Stimulated activated CD4-positive, alpha-beta T cell treated with anti-CD3 and anti-CD28 coated beads, TNF-alpha, amount 100 ng/mL, for 4 hours (primary cell): ENCODE measurements around the gene DCST1.

Experiments
- DNase-seq, 3 experiments: peaks; one replicate each; pipeline ENCODE4 v3.0.0-alpha.2; 2020; ENCODE audit warnings: low read depth in 3 of 3

Gene DCST1

DNA sequence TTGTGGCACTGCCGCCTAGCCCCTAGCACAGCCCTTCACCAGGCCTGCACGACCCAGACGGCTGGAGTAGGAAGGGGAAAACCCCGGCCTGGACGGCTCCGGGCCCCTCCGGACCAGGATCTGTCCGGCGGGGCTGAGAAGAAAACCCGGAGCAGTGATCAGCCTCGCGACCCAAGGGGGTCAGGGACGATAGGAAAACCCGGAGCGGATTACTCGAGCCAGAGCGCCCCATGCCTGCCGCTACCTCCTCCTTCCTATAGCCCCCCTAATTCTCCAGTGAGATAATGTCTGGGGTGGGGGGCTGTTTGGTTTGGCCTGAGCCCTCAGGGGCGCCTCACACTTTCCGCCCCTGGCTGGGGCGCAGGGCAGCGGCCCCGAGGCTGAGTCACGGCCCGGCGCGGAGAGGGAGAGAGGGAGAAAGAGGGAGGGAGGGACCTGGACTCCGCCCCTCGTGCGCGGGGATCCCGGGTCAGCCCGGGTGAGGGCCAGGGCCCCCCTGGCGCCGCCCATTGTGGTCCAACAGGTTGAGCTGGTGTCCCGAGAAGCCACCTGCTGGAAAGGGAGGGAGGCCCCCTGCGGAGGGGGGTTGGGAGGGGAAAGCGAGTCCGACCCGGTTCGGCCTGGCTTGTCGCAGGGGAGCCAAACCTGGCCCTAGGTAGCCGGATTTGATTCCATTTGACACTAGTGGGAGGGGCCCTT lies 32.7 kb upstream of the DCST1 start:
- DNase-seq = peak in 2 of 3 experiments; percentile 58 to 69

DNA sequence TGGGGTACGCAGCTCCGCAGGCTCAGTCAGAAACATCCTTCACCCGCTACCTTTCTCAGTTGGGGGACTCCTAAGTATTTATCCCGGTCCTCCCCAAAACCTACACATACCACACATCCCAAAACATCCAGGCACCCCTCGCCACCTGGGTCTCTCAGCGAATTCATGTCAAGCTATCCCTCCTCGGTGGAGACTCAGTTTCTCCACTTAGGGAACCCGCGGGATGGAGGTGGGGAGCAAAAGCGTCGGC lies 32.3 kb upstream of the DCST1 start:
- no peak for DNase-seq

DNA sequence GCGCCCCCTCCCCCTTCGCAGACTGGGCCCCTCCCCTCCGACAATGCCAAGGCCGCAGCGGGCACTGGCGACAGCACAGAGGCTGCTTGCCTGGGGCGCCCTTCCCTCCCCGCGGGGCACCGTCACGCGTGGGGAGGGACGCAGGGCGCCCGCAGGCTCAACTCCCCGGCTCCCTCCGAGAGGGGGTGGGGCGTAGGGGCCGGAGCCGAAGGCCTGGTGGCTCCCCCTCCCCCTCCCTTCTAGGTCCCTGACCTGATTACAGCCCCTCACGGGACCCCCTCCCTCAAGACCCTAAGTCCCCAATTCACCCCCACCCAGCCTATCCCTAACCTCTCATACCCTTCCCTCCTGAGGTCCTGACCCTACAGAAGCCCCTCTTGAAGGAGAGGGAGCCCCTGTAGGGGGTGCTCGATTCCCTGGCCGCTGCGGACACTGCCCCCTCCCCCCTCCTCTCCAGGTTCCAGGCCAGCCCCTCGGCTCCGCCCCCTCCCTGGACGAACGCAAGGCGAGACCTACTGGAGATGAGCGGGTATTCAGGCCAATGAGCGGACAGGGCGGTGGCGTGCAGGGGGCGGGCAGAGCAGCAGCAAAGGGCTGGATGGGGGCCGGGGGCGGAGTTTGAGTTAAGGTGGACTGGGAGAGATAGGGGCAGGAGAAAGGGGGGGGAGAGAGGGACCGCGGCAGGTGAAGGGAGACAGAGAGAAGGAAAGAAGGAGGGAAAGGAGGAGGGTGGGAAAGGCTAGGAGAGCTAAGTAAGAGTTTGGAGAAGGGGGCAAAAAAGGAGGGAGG lies 31.8 kb upstream of the DCST1 start:
- DNase-seq = peak; percentile 96 to 97 (median 97)

DNA sequence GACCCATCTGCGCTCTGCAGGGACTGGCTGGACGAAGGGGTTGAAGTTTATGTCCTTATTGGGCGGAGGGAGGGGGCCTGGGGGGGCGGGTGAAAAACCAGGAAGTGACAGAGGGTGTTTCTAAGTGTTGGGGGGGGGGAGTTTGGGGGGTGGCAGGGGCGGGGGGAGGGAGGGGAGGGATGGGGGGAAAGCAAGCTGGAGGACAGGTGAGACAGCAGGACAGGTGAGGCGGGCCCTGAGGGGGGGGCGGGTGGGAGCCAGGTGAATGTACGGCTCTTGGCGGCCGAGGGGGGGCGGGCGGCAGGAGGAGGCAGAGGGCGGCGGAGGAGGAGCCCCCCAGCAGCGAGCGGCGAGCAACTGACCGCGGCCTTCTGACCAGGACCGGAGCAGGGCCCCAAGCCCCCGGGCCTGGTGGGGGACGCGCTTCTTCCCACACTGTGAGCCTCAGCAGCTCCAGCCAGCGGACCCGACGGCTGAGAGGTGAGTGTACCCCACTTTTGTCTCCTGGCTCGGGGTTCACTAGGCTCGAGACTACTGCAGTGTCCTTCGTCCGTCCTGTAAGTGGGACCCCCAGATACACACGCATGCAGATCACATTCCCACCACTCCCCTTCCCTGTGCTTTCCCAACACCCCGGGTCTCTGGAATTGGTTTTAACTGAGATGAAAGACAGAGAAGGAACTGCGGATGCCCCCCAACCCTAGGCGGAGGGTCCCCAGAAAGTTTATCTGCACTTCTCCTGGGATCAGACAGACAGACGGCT lies 31.0 kb upstream of the DCST1 start, which contains the start of gene ZBTB7B:
Gene ZBTB7B, plus strand, starts transcription at position 339 of the 763 bp plus-strand sequence. CDS start 11,859 bp downstream, outside the sequence.
- DNase-seq = no peak

DNA sequence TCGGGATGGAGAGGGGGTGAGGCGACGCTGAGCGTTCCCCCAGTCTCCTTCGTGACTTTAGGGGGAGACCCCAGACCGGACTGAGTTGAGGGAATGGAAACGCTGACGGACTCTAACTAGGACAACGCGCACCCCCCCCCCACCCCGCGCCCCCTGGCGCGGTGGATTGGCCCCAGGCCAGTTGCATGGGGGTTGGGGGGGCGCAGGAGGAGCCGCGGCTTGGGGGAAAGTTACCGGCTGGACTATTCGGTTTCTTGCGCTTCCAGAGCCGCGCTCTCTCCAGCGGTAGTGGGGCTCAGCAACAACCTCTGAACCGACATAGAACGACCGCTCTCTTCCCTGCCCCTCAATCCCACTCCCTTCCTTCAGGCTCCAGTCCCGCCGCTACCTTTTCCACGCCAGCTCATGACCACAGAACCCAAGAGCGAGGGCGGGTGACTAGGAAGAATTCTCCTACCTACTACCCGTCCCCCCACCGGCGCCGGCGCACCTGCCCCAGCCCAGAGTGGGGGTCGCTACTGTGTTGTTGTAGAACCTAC lies 30.3 kb upstream of the DCST1 start:
- DNase-seq = no peak

DNA sequence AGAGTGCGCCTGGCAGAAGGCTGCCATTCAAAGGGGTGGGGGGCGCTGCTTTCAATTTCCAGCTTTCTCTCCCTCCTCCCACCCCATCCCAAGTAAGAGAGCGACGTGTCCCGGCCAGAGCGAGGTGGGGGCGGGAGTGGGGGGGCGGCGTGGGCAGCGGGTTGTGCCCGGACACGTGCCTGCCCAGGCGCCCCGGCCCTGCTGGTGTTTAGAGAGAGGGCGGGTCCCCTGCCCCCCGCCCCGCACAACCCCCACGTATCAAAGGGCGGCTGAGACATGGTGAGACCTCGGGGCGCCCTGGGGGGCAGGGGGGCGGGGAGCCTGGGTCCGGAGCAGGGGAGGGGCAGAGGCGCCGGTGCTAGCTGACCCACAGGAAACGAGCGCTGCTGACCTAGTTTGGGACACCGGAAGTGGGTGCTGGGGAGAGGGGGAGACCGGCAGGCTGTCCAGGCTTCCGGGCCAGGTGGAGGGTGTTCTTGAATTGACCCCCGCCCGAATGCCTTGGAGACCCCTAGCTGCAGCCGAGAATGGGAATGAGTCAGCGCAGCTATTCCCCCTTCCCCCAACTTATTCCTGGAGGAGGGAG lies 29.8 kb upstream of the DCST1 start:
- no peak for DNase-seq

DNA sequence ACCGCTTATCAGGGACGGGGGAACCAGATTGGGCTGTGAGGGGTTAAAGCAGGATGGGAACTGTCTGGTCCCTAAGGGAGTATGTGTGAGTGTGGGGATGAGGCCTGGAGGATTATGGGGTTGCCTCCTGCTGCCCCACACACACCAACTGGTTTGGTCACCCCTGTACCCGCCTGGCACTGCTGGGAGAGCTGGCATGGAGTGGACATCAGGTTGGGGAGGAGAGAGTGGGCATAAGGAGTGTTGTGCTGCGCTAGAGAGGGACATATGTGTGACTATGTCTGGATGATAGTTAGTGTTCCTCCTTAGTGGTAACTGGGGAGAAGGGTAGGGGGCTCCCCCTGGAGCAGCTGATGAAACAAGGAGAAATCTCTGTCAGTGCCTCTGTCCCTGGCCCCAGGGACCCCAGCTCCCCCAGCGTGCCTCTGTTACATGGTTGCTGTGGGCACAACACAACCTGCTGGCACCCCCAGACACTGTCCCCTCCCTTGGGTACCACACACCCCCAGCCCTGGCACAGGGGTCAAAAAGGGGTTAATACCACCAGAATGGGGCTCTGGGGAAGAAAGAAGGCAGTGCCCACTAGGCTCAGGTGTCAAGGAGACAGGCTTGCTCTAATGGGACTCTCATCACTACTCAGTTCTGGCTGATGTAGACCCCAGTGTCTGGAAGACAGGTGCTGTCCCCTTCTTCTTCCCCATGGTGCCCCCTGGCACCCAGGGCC lies 29.1 kb upstream of the DCST1 start:
- DNase-seq = no peak

DNA sequence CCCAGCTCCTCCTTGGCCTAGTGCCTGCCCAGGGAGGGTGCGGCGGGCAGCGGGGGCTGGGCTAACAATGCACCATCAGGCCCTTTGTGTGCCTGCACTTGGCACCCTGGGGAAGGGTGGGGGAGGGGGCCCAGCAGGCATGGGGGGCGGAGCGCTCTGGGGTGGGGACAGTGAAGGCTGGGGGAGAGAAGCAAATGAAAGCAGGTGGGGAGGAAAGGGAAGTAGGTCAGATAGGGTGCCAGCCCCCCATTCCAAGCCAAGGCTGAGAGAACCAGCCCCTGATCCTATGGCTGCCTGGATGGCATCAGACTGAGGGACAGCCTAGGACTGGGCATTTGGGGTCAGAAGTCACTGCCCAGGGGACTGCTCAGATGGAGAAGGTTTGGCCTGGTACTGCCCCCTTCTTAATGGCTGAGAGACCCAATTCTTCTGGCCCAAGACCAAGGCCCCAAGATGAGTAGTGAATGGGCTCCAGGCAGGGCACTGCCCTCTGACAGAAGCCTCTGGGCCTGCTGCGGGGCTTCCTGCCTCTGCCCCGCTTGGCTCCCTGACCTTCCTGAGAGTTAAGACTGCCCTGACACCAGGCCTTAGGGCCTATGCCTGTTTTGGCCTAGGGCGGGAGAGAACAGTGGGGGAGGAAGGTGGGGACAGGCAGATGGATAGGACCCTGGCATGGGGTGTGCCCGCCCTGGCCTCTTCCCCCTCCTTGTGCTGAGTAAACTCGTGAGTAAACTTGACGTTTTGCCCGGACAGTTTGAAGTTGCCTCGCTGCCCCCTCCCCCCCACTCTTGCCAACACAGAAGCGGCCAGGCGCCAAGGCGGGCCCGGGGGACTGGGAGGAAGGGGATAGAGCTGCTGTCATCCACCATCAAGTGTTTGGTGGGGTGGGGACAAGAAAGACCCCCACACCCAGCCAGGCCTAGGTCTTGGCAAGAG lies 28.3 kb upstream of the DCST1 start:
- DNase-seq = no peak

DNA sequence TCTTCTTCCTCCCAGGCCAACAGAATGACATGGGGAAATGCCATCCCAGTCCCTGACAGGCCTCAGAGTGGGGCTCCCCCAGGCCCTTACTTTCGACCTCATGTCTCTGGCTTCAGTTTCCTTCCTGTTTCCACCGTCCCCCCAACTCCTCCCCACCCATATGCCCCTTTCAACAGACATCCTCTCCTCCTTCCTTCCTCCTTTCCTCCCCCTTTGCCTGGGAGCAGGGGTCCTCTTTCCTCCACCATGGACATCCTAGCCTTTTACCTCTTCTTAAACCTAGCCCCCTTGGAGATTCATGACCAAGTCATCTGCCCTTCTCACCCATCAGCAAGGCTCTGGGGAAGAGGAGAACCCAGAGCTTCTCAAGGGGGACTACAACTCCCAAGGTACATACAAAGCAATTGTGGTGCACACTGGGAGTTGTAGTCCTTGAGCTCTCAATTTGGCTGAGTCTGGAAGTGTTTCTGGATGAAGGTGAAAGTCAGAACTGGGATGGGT lies 27.0 kb upstream of the DCST1 start:
- DNase-seq = no peak

DNA sequence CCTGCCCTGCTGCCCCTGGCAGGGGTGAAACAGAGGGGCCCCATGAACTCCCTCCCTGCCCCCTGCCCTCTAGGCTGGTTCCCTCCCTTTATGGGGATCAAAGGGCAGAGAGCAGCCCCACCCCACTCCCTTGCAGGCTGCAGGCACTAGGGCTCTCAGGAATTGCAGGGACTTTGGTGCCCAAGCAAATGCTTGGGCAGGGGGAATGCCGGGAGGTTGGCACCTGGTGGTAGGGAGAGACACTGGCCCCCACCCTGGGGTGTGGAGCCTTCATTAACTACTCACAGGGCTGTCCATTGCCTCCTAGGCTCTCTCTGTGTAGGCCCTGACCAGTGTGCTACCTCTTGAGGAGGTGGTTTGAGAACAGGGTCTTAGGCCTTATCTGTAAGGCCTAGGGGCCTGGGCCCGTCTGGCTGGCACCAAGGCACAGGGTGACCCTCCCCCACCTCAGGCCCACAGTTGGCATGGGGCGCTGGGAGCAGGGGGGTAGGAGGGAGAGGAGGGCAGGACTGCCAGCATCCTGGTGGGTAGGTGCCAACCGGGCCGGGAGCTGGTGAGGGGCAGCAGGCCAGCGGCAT lies 26.3 kb upstream of the DCST1 start:
- no peak for DNase-seq

DNA sequence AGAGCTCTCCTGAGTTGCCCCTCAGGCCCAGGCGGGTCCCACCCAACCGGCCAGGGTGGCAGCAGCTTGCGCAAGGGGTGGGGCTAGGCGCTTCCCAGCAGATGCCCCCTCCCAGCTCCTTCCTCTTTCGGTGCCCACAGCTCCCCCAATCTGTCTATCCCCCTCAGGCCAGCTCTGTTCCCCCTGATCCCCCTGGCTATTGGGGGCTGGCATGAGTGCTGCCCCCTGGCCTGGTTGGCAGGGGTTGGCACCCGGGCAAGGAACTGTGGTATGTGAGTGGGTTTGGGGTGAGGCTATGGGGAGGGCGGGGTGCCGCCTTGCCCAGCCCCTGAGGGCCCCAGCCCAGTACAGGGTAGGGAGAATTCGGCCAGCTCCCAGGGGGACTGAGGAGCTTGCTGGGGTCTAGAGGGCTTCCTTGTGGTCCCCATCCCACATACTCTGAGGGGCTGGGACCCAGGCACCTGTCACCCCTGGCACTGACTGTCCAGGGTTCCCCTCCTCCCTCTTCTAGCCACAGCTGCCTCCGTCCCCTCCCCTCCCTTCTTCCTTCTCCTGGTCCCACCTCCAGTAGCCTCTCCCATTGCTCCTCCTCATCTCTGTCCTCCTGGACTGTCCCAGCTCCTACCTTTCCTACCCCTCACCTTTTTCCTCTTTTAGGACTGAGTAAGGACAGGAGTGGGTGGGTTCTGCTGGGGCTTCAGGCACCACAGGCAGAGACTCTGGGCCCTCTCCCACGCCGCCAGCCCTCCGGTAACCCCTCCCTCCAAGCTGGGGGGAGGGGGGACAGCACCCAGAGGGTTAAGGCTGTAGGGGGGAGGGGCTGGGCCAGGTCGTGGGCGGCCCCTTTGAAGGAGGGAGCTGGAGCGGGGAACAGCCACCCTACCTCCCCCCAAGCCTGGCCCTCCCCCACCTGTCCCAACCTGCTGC lies 25.3 kb upstream of the DCST1 start:
- DNase-seq = no peak

DNA sequence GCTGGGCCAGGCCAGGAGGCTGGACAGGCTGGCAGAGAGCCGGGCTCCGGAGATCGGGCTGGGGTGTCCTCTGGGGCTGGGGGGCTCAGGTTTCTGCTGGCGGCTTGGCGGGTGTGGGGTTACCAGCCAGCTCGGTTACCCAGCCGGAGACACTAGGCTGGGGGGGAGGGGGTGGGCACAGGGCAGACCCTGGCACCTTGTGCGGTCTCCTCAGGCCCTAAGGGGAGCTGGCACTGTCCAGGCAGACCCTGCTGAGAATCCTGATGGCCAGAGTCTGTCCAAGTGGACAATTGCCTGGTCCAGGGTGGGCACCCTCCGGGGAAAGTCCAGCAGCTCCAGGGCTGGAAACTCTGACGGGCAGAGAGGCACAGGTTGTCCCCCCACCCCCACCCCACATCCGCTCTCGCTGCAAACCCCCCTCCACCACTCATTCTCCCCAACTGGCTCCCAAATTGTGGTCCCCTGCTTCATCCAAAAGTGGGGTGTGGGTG lies 24.4 kb upstream of the DCST1 start:
- no peak for DNase-seq

DNA sequence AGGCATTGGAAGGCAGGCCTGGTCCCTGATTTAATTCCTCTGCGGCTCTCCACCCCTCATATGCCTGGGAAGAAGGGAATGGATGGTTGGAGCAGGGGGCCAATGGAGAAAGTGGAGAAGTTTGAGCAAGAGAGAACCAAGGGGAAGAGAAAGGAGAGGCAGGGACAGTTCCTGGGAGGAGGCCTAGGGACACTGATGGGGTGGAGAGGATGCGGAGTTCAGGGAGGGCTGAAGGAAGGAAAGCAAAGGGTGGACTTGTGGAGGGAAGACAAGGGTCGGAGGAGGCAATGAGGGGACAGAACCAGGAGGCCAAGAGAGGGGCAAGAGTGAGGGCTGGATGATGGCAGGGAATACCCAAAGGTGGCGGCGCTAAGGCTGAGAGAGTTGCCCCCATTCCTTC lies 23.9 kb upstream of the DCST1 start:
- no peak for DNase-seq

DNA sequence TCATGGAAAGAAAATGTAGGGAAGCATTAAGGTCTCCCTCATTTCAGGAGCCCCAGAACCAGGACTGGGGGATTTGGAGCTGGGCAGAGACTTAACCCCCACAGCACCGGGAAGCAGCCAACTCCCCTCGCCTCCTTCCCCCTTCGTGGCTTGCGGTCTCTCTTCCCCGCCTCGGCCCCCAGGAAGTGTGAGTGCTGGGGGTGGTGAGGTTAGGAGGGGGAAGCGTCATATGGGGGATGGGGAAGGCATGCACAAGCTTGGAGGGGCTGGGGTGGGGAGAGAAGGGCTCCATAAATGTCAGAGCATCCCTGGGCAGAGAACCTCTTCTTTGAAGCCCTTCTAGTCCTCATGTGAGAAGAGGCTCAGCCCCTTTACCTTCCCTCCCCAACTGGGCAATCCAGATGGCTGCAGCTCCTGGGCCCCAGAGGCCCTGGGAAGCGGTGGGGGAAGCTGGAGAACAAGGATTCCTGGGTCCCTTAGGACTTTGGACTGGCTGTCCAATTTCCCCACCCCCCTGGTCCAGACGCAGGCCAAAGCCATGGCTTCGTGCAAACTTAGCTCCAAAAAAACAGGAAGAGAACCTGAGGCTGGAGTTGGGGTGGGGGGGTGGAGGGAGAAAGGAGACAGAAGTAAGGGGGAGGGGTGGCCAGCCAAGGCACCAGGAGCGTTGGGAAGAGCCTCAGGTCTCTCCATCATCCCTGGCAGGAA lies 23.3 kb upstream of the DCST1 start:
- DNase-seq = no peak

DNA sequence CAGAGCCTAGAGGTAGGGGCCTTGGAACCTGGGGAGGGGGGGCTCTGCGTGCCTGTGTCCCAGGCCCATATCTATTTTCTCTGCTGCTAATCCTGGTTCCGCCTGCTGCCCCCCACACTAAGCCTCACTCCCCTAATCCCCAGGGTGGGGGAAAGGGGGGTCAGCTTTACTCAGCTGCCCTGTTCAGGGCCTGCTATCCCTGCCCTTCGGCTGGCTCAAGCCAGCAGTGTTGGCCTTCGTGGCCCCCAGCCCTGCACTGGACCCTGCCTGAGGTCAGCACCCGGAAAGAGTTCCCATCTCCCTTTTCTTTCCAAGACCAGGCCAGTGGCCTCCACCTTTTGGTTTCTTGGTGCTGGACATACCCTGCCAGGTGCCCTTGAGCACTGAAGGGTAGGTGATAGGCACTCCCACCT lies 22.6 kb upstream of the DCST1 start:
- no peak for DNase-seq

DNA sequence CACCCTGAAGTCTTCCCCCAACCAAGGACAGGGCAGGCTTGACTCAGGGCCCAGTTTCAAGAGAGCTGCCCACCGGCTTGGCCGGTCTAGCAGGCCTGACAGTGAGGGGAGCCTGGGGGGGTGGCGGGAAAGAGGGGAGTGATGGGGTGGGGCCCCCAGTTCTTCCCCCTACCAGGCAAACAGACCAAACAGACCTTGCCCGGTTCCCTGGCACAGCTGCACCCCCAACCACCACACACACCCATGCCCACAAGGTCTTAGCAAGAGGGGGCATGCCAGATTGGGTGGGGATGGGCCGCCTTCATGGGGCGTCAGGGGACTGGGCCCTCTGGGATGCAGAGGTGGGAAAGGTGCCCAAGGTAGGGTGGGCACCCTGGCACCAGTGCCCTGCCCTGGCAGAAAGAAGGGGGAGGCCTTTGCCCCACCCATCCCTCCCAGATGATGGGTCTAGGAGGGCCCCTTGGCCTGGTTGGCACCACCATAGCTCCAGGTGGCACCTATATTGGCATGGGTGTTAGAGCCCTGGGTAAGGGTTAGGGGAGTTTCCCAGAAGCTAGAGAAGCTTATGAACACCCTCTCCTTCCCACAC lies 22.1 kb upstream of the DCST1 start:
- no peak for DNase-seq

DNA sequence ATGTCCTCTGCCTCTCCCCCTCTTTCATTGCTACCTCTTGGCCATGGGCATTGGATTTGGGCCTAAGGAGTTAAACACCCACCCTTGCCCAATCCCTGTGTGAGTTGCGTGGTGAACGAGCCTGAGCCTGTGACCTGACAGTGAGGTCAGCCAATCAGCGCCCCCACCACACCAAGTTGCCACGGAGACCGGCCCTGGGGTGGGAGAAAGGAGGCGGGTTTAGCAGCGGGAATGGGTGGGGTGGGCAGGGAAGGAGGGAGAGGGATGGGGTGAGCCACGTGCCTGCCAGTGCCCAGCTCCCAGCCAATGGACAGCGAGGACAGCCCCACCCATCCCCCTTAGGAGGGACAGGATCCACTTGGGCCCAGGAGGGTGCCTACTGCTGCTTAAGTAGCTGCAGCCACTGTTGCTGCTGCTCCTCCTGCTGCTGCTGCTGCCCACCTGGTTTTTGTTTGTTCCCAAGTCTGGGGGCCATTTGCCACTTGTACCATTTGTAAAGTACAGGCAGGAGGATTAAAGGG lies 21.5 kb upstream of the DCST1 start:
- DNase-seq = no peak
